ENCODE measurements around the gene TAB2. TPM values are rescaled to one million over a fixed set of nuclear protein-coding genes. Genes with fewer than 3 reads are reported as not detected.

TAB2 gene
- total and polyA plus RNA-seq, 2 experiments from 2014 or later, result 19.8 to 59.2 TPM

DNA sequence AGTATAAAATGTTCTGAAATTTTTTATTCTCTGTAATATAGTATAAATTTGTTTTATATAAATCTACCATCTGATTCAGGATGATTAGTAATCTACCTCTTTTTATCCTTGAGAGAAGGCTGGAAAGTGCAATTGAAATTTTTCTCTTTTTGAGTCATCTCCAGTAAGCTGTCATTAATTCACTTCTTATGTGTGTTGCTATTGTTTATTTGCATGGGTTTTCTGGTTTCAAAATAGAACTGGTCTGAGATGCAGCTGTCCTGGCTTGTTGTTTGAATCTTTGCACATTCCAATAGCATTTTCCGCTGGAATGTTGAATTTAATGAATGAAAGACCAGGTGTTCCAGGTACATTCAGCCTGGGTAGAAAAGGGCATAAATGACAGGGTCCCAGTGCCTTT lies 24.3 kb upstream of the TAB2 start:
- no peaks in the 10 kb centered on the region for H3K27me3 Mint-ChIP-seq (ENCODE audit: insufficient read depth, low read depth, poor library complexity)
- H3K36me3 Mint-ChIP-seq (ENCODE audit: low read depth), result no peaks in the 10 kb centered on the region
- H3F3A ChIP-seq (replicated peaks; ENCODE audit: low read depth), result no peaks in the 10 kb centered on the region
- no peaks in the 10 kb centered on the region for H3K9me3 Mint-ChIP-seq
- H4K20me1 ChIP-seq (replicated peaks; ENCODE audit: insufficient read depth), result no peaks in the 10 kb centered on the region
- H3K27me3 ChIP-seq (ENCODE audit: insufficient read depth), result no peaks in the 10 kb centered on the region
- H3K4me2 ChIP-seq, result no peak overlapping the region
- H3K36me3 ChIP-seq (ENCODE audit: insufficient read depth), result no peaks in the 10 kb centered on the region
- no peaks in the 10 kb centered on the region for H3K4me1 Mint-ChIP-seq
- H3K79me2 ChIP-seq (replicated peaks; ENCODE audit: insufficient read depth), result no peaks in the 10 kb centered on the region
- H3K27ac Mint-ChIP-seq, result no peak overlapping the region
- no peak overlapping the region for H3K4me3 ChIP-seq
- no peak overlapping the region for H2AFZ ChIP-seq
- no peak overlapping the region for H3K4me3 Mint-ChIP-seq
- DNase-seq (ENCODE audit: low spot score), result no peak
- H3K27ac ChIP-seq (ENCODE audit: low read depth), result no peak overlapping the region
- no peak for ATAC-seq
- no peaks in the 10 kb centered on the region for H3K4me1 ChIP-seq (ENCODE audit: insufficient read depth)
- TF ChIP-seq, protein P1, sequence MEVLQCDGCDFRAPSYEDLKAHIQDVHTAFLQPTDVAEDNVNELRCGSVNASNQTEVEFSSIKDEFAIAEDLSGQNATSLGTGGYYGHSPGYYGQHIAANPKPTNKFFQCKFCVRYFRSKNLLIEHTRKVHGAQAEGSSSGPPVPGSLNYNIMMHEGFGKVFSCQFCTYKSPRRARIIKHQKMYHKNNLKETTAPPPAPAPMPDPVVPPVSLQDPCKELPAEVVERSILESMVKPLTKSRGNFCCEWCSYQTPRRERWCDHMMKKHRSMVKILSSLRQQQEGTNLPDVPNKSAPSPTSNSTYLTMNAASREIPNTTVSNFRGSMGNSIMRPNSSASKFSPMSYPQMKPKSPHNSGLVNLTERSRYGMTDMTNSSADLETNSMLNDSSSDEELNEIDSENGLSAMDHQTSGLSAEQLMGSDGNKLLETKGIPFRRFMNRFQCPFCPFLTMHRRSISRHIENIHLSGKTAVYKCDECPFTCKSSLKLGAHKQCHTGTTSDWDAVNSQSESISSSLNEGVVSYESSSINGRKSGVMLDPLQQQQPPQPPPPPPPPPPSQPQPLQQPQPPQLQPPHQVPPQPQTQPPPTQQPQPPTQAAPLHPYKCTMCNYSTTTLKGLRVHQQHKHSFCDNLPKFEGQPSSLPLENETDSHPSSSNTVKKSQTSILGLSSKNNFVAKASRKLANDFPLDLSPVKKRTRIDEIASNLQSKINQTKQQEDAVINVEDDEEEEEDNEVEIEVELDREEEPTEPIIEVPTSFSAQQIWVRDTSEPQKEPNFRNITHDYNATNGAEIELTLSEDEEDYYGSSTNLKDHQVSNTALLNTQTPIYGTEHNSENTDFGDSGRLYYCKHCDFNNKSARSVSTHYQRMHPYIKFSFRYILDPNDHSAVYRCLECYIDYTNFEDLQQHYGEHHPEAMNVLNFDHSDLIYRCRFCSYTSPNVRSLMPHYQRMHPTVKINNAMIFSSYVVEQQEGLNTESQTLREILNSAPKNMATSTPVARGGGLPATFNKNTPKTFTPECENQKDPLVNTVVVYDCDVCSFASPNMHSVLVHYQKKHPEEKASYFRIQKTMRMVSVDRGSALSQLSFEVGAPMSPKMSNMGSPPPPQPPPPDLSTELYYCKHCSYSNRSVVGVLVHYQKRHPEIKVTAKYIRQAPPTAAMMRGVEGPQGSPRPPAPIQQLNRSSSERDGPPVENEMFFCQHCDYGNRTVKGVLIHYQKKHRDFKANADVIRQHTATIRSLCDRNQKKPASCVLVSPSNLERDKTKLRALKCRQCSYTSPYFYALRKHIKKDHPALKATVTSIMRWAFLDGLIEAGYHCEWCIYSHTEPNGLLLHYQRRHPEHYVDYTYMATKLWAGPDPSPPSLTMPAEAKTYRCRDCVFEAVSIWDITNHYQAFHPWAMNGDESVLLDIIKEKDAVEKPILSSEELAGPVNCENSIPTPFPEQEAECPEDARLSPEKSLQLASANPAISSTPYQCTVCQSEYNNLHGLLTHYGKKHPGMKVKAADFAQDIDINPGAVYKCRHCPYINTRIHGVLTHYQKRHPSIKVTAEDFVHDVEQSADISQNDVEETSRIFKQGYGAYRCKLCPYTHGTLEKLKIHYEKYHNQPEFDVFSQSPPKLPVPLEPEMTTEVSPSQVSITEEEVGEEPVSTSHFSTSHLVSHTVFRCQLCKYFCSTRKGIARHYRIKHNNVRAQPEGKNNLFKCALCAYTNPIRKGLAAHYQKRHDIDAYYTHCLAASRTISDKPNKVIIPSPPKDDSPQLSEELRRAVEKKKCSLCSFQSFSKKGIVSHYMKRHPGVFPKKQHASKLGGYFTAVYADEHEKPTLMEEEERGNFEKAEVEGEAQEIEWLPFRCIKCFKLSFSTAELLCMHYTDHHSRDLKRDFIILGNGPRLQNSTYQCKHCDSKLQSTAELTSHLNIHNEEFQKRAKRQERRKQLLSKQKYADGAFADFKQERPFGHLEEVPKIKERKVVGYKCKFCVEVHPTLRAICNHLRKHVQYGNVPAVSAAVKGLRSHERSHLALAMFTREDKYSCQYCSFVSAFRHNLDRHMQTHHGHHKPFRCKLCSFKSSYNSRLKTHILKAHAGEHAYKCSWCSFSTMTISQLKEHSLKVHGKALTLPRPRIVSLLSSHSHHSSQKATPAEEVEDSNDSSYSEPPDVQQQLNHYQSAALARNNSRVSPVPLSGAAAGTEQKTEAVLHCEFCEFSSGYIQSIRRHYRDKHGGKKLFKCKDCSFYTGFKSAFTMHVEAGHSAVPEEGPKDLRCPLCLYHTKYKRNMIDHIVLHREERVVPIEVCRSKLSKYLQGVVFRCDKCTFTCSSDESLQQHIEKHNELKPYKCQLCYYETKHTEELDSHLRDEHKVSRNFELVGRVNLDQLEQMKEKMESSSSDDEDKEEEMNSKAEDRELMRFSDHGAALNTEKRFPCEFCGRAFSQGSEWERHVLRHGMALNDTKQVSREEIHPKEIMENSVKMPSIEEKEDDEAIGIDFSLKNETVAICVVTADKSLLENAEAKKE (CRISPR knock-in tag; IDR thresholded peaks at IDR 0.05), result no peak
- TF ChIP-seq EZH2phosphoT487 (IDR thresholded peaks at IDR 0.05; ENCODE audit: unreplicated experiment) (no peak), ZNF114 (CRISPR knock-in tag; IDR thresholded peaks at IDR 0.05) (no peak)
- peaks cover 4% of the 10 kb centered on the region for H3K9me2 ChIP-seq (ENCODE audit: insufficient read depth)

DNA sequence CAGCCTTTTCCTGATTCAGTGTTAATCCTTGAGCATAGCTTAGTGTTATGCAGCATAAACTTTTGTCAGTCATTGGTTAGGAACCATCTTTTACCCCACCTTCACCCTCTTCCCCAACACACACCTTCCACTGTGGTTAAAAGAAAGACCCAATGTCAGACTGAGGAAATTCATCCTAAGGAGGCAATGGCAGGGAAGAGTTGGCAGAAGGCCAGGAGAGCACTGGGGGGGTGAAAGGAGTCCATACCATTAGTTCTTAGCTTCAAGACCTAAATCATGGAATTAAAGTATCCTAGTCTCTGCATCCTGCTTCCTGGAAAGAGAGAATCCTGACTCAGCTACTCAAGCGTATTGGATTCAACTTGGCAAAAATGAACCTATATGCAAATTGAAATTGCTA lies 16.9 kb upstream of the TAB2 start:
- Histone ChIP-seq H3K36me3 (ENCODE audit: insufficient read depth) (no peaks in the 10 kb centered on the region), H2AFZ (no peak overlapping the region), H3K4me2 (no peak overlapping the region), H3K4me1 (ENCODE audit: insufficient read depth) (no peaks in the 10 kb centered on the region), H3K4me3 (no peak overlapping the region), H3K9me2 (ENCODE audit: insufficient read depth) (no peaks in the 10 kb centered on the region), H3K27ac (ENCODE audit: low read depth) (no peak overlapping the region), H3K79me2 (replicated peaks; ENCODE audit: insufficient read depth) (no peaks in the 10 kb centered on the region), H3K27me3 (ENCODE audit: insufficient read depth) (no peaks in the 10 kb centered on the region), H3F3A (replicated peaks; ENCODE audit: low read depth) (no peaks in the 10 kb centered on the region), H4K20me1 (replicated peaks; ENCODE audit: insufficient read depth) (no peaks in the 10 kb centered on the region)
- H3K27ac Mint-ChIP-seq, result no peak overlapping the region
- no peaks in the 10 kb centered on the region for H3K36me3 Mint-ChIP-seq (ENCODE audit: low read depth)
- no peak for ATAC-seq
- no peak for DNase-seq (ENCODE audit: low spot score)
- H3K4me3 Mint-ChIP-seq, result no peak overlapping the region
- TF ChIP-seq, protein P1 (CRISPR knock-in tag; IDR thresholded peaks at IDR 0.05), result no peak
- no peak for TF ChIP-seq ZNF331 (CRISPR knock-in tag; IDR thresholded peaks at IDR 0.05; ENCODE audit: low read depth)
- TF ChIP-seq POLR2AphosphoS5 (IDR thresholded peaks at IDR 0.05; ENCODE audit: low read depth), result no peak
- no peak for TF ChIP-seq EZH2phosphoT487 (IDR thresholded peaks at IDR 0.05; ENCODE audit: unreplicated experiment)
- no peaks in the 10 kb centered on the region for H3K9me3 Mint-ChIP-seq
- H3K4me1 Mint-ChIP-seq, result no peaks in the 10 kb centered on the region
- H3K27me3 Mint-ChIP-seq (ENCODE audit: insufficient read depth, low read depth, poor library complexity), result no peaks in the 10 kb centered on the region
